T1000 (cell line): Measurements from ENCODE around the gene ACD.
A peak's percentile ranks its signal among the peaks of the same experiment; 100 is the strongest.

ENCODE experiments used
- DNase-seq: peaks from one replicate; lab custom pipeline; 2025; ENCODE audit warnings: mixed read lengths; lab: John Stamatoyannopoulos, UW

Gene ACD

GRCh38 chr16:67661886-67662652, 2.0 kb upstream of the ACD start:
- DNase-seq = no peak

- no peak for DNase-seq
Measured at GRCh38 chr16:67661101-67661761, 1.2 kb upstream of the ACD start.

GRCh38 chr16:67660564-67661028, 536 bp upstream of the ACD start, which contains the start of gene PARD6A:
PARD6A (plus strand) TSS chr16:67660960; CDS start chr16:67661039, 79 bp downstream.
- peak; percentile 86 for DNase-seq

- no peak for DNase-seq
Measured at GRCh38 chr16:67658849-67659674, 998 bp downstream of the ACD start.

GRCh38 chr16:67657751-67658518, 2.1 kb downstream of the ACD start:
- DNase-seq = no peak

GRCh38 chr16:67657017-67657608, 2.9 kb downstream of the ACD start:
- no peak for DNase-seq

GRCh38 chr16:67656344-67657016, 3.6 kb downstream of the ACD start:
- no peak for DNase-seq

GRCh38 chr16:67655363-67655762, 4.7 kb downstream of the ACD start:
- DNase-seq = no peak

GRCh38 chr16:67654403-67654911, 5.6 kb downstream of the ACD start:
- no peak for DNase-seq

GRCh38 chr16:67653789-67654402, 6.2 kb downstream of the ACD start:
- DNase-seq = no peak

- no peak for DNase-seq
Measured at GRCh38 chr16:67653128-67653788, 6.8 kb downstream of the ACD start.

- no peak for DNase-seq
Measured at GRCh38 chr16:67652578-67653127, 7.4 kb downstream of the ACD start.

GRCh38 chr16:67651847-67652246, 8.2 kb downstream of the ACD start:
- no peak for DNase-seq

- DNase-seq = no peak
Measured at GRCh38 chr16:67651039-67651438, 9.0 kb downstream of the ACD start.

GRCh38 chr16:67650023-67650422, 10.0 kb downstream of the ACD start:
- no peak for DNase-seq

- DNase-seq = no peak
Measured at GRCh38 chr16:67649494-67649931, 10.5 kb downstream of the ACD start.

- DNase-seq = no peak
Measured at GRCh38 chr16:67648764-67649407, 11.2 kb downstream of the ACD start.

- no peak for DNase-seq
Measured at GRCh38 chr16:67648088-67648763, 11.8 kb downstream of the ACD start.
